Activated CD4-positive, alpha-beta T cell treated with anti-CD3 and anti-CD28 coated beads, Interleukin-10, Interleukin-2, amounts not matched to agents 100 ng/mL and 50 ng/mL, durations not matched to agents 16 hours and 8 hours (primary cell): Measurements from ENCODE around the gene OAF.

ENCODE experiments used
- DNase-seq: peaks from one replicate; pipeline ENCODE4 v3.0.0-alpha.2; 2020

OAF gene

DNA sequence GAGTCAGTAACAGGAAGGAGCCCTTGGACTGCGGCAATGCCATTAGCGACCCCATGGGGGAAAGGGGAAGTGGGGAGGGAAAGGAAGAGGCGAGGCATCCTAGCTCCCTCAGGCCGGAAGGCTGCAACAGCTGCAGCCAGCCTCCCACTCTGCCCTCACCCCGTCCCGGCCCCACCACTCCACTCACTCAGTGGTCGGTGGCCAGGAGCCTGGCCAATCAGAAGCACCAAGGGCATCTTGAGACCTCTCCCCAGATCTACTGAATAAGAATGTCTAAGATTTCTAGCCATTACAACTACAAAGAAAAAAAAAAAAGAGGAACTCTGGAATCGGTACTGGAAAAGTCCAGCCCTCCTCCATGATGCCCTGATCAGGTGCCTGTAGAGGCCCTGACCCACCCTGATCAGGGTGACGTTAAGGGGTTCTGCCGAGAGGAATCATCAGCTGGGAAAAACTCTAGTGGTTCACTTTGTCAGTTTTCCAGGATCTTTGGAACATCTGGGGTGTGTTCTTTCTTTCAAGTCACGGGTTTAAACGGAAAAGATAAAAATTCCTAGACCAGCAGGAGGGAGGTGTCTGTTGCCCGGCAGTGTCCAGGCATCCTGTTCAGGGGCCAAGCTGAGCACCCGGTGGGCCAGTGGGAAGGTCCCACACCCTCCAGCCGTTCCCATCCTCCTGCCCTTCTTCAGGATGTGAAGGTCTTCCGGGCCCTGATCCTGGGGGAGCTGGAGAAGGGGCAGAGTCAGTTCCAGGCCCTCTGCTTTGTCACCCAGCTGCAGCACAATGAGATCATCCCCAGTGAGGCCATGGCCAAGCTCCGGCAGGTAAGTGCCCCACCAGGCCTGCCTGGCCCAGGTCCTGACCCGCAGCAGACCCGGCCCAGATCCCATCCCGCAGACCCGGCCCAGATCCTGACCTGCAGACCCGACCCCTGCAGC, 14.4 kb downstream of the OAF start:
- DNase-seq, result no peak

DNA sequence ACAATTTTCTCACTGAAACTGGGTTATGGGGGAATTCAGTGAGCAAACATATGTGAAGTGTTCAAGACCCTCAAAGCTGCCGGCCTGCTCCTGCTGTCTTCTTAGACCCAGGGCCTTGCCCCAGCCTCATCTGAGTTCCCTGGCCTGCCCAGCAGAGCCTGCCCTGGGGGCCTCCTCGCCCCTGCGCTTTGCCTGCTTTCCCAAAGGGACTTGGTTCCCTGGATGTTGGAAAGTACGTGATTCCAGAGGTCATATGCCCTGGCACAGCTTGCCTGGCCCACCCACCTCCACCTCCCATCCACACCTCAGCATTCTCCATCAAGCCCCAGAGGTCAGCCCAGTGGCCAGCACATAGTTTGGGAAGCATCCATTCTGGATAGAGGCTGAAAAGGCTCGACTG, 15.4 kb downstream of the OAF start:
- no peak for DNase-seq

DNA sequence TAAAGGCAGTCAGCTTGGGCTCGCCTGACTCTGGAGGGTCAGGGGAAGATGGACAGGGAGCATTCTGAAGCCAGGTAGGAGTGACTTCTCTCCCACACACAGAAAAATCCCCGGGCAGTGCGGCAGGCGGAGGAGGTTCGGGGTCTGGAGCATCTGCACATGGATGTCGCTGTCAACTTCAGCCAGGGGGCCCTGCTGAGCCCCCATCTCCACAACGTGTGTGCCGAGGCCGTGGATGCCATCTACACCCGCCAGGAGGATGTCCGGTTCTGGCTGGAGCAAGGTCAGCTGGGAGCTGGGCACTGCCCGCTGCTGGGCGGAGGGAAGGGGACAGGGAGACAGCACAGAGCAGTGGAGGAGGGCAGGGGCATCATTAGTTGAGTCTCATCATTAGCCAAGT, 15.9 kb downstream of the OAF start:
- no peak for DNase-seq

- DNase-seq, result no peak
Measured at GRCh38 chr11:120227228-120227852, 16.5 kb downstream of the OAF start.

GRCh38 chr11:120228794-120229384, 18.1 kb downstream of the OAF start:
- no peak for DNase-seq

DNA sequence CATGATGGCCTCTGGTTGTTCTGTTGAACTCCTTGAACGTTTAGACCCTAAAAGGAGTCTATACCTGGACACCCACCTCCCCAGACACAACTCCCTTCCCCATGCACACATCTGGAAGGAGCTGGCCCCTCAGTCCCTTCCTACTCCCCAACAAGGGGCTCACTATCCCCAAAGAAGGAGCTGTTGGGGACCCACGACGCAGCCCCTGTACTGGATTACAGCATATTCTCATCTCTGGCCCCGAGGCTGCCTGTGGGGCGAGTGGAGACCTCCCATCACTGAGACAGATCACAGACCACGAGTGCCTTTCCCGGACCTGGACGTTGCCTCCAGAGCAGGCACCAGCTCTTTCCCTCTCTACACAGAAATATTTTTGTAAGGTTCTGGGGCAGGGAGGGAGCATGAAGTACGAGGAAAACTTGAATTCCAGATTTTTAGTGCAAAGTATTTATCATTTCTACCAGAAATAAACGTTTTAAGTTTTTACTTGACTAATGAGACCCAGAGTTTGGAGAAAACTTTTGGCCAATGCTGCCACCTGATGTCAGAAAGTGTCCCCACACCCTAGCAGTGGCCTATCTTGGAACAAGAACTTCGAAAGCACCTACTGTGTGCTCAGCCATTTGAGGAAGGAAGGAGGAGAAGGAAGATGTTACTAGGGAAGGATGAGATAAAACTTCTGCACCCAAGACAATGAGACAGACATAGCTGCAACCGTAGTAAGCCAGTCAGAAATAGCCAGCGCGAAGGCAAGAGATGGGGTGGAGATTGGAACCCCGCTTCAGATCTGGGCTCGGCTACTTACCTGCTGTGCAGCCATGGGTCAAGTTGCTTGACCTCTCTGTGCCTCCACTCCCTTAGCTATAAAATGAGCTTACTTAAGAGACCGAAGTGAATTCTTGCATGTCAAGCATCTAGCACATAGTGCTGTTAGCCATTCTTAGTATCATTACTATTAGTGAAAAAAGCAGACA, 18.9 kb downstream of the OAF start:
- DNase-seq, result peak; percentile 15

- no peak for DNase-seq
Measured at GRCh38 chr11:120230433-120231071, 19.7 kb downstream of the OAF start.

DNA sequence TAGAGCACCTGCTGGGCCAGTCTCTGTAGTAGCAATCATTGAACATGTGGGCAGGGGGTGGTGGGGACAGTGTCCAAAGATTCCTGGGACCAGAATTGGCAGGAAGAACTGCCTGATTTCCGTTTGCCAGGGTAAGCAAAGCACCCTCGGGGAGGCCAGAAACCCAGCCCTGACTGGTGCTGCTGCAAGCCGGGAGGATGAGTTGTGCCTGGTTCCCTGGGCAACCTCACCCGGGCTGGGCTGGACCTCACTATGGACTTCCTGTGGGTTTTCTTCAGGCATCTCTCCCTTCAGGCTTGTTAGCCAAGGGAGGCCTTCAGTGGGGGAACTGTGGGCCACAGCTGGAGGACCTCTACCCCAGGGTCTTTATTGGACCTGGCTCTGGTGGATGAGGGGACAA, 21.1 kb downstream of the OAF start:
- no peak for DNase-seq

DNA sequence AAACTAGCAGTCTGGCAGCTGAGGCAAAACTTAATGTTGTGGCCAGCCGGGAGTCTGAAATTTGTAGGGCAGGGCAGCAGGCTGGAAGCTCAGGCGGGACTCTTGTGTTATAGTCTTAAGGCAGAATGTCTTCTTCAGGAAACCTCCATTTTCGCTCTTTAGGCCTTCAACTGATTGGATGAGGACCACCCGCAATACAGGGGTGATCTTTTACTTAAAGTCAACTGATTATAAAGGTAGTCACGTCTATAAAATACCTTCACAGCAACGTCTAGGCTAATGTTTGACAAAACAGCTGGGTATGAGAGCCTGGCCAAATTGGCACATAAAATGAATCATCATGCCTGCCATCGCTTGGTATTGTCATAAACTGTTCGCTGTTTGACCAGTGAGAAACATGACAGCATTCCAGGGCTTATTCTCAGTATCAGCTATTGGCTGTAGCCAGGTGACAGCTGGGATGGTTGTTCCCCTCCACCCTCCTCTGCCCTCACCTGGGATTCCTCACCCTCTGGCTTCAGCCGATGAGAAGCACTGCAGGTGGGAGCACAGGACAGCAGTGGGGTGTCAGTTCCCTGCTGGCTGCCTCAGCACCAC, 22.5 kb downstream of the OAF start:
- no peak for DNase-seq

GRCh38 chr11:120235024-120235628, 24.3 kb downstream of the OAF start:
- peak; percentile 72 for DNase-seq

DNA sequence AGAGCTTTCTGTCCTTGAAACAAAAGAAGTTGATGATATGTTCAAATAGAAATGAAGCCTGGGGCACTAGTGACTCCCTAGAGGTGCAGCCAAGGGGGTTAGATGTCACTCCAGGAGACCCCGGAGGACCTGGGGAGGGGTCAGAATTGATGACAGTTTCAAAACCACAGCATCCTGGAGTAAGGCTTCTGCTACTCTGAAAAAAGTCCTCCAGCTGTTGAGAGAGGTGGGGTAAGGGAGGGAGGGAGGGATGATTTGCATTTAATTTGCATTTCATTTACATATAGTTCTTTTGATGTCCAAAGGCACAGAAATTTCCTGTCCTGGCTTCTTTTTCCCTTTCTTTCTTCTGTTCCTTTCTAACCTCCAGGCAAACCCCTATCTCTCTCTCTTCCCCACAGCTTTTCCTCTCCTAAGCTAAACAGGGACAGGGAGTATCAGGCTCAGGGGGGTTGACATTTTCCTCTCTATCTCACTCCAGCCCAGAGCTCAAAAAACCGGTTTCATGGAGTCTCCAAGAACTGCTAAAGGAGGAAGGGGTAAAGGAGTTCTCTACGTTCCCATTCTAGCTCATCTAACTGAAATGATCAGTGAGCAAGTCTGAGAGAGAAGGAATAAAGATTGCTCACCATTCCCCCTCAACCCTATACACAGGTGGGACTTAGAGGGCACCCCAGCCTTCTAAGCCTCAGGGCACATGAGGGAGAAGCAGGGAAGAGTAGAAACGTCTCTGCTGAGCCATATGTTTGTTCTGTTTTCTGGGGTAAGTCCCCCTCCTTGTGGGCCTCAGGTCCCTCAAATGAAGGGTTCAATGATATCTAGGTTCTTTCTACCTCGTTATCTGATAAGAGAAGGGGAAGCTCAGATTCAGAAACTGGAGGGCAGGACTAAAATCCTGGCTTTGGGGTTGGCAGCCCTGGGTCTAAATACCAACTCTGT, 25.6 kb downstream of the OAF start:
- peak; percentile 18 for DNase-seq

DNA sequence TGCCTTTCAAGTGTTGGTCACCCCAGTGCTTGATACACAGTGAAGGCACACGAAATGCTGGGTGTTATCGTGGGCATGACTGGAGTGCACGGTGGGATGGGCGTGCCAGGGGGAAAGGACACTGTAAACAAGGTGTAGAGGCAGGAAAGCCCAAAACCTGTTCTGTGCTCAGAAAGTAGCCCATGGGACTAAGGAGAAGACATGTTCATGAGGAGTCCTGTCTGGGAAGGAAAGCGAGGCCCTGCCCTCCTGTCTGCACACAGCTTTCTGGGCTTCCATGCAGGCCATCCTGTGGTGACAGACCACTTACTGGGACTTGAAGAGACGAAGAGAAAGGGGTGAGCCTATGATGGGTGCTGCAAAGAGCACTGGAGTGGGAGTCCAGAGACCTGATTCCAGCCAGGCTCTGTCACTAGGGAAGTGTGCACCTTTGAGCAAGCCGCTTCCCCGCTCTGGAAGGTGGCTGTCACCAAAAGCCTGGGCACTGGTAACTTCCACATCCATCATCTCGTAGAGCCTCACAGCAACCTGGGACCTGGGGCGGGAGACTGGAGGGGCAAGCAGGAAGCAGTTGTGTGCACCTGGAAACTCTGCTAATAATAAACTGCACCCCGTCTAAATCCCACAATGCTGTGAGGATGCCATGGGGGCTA, 28.3 kb downstream of the OAF start:
- no peak for DNase-seq

- DNase-seq, result no peak
Measured at GRCh38 chr11:120239713-120240640, 29.1 kb downstream of the OAF start, which contains the start of gene POU2F3. POU2F3 (plus strand) TSS chr11:120240140; CDS start chr11:120240344, 204 bp downstream.

- DNase-seq, result no peak
Measured at GRCh38 chr11:120240866-120241265, 30.0 kb downstream of the OAF start.

DNA sequence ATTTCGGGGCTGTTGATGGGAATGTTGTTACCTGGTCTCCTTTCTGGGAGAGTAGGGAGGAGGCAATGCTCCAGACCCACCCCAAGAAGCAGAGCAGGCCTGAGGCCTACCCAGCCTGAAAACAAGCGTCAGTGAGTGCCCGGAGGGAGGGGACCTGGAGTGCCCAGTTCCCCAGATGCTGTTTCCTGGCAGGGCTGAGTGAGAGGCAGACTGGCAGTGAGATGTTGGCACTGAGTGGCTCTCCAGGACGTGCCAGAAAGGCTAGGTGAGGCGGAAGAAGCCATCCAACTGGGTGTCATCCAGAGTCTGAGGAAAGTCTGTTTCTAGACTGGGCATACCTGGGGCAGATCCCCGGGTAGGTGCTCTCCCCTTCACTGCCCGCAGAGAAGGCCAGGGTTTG, 30.4 kb downstream of the OAF start:
- DNase-seq, result no peak

DNA sequence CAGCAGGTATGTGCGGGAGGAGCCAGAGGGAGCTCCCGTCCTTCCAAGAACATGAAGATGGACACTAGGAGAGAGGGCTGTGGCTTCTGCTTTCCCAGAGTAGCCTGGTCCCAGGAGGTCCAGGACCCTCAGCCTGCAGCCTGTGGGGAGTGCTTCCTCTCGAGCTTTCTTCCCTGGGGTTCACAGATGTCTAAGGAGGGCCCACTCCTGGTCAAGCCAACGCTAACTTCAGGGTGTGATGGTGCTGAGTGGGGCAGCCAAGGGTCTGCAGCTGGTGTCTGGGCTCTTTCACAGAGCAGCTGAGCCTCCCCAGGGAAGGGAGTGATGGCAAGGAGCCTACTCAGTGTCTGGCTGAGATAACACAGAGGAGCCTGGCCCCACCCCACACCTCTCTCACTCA, 32.4 kb downstream of the OAF start:
- no peak for DNase-seq

GRCh38 chr11:120244476-120245365, 33.9 kb downstream of the OAF start:
- DNase-seq, result peak; percentile 42
